Osteocyte (in vitro differentiated cells): ENCODE data around the gene SDR39U1. TPM values are rescaled to one million over a fixed set of nuclear protein-coding genes. Genes with fewer than 3 reads are reported as not detected.

Source experiments
- DNase-seq: peaks from one replicate; pipeline ENCODE4 v3.0.0; 2021; ENCODE audit warnings: mixed read lengths; ENCODE audit not compliant: unreplicated experiment; ENCODE audit errors: extremely low spot score
- H3K27ac Mint-ChIP-seq: one replicate; pipeline ENCODE4 v1.8.0; 2021; ENCODE audit warnings: mild to moderate bottlenecking, mixed read lengths; ENCODE audit not compliant: unreplicated experiment
- H3K27me3 Mint-ChIP-seq: one replicate; pipeline ENCODE4 v1.8.0; 2021; ENCODE audit warnings: mixed read lengths; ENCODE audit not compliant: unreplicated experiment
- H3K36me3 Mint-ChIP-seq: one replicate; pipeline ENCODE4 v1.8.0; 2021; ENCODE audit warnings: mixed read lengths; ENCODE audit not compliant: unreplicated experiment
- H3K4me1 Mint-ChIP-seq: one replicate; pipeline ENCODE4 v1.8.0; 2021; ENCODE audit warnings: mixed read lengths; ENCODE audit not compliant: unreplicated experiment
- H3K4me3 Mint-ChIP-seq: one replicate; pipeline ENCODE4 v1.8.0; 2021; ENCODE audit warnings: mild to moderate bottlenecking, moderate library complexity, mixed read lengths; ENCODE audit not compliant: unreplicated experiment
- H3K9me3 Mint-ChIP-seq: one replicate; pipeline ENCODE4 v1.8.0; 2021; ENCODE audit warnings: mixed read lengths; ENCODE audit not compliant: unreplicated experiment
- CTCF ChIP-seq: fragments of 200-600 bp; sonication (generic); IDR thresholded peaks from 2 replicates; pipeline ENCODE4 v1.5.0; 2021; ENCODE audit warnings: antibody characterized with exemption, mild to moderate bottlenecking, moderate library complexity
- total RNA-seq: library from RNA; stranded (reverse); gene quantifications from 2 replicates; pipeline ENCODE4 v1.2.1, GENCODE V29; 2021

SDR39U1 gene
- total RNA-seq, 1 donor from 2014 or later, result 53.9 TPM

- Mint-ChIP-seq H3K27me3 (no peaks in the 10 kb centered on the region), H3K36me3 (peaks cover 32% of the 10 kb centered on the region), H3K4me1 (peaks cover 35% of the 10 kb centered on the region), H3K4me3 (peak overlapping the region; percentile 89), H3K27ac (peak overlapping the region; percentile 34), H3K9me3 (no peaks in the 10 kb centered on the region)
- TF ChIP-seq CTCF, result no peak
- DNase-seq, result no peak
These were observed 1.8 kb downstream of the SDR39U1 start for GRCh38 chr14:24440606-24441399.

GRCh38 chr14:24439830-24440605, 2.6 kb downstream of the SDR39U1 start:
- TF ChIP-seq CTCF, result no peak
- H3K9me3 Mint-ChIP-seq, result no peaks in the 10 kb centered on the region
- no peak overlapping the region for H3K27ac Mint-ChIP-seq
- H3K4me3 Mint-ChIP-seq, result no peak overlapping the region
- no peak for DNase-seq
- H3K36me3 Mint-ChIP-seq, result peaks cover 28% of the 10 kb centered on the region
- peaks cover 42% of the 10 kb centered on the region for H3K4me1 Mint-ChIP-seq
- no peaks in the 10 kb centered on the region for H3K27me3 Mint-ChIP-seq

- peaks cover 42% of the 10 kb centered on the region for H3K4me1 Mint-ChIP-seq
- H3K27me3 Mint-ChIP-seq, result no peaks in the 10 kb centered on the region
- no peak overlapping the region for H3K4me3 Mint-ChIP-seq
- peaks cover 28% of the 10 kb centered on the region for H3K36me3 Mint-ChIP-seq
- no peak for DNase-seq
- H3K9me3 Mint-ChIP-seq, result no peaks in the 10 kb centered on the region
- TF ChIP-seq CTCF, result no peak
- no peak overlapping the region for H3K27ac Mint-ChIP-seq
These were observed 3.3 kb downstream of the SDR39U1 start for GRCh38 chr14:24439257-24439656.

GRCh38 chr14:24438223-24439097, 4.1 kb downstream of the SDR39U1 start:
- no peaks in the 10 kb centered on the region for H3K27me3 Mint-ChIP-seq
- H3K27ac Mint-ChIP-seq, result peak overlapping the region; percentile 34
- H3K9me3 Mint-ChIP-seq, result no peaks in the 10 kb centered on the region
- no peak for TF ChIP-seq CTCF
- peaks cover 31% of the 10 kb centered on the region for H3K36me3 Mint-ChIP-seq
- H3K4me3 Mint-ChIP-seq, result no peak overlapping the region
- no peak for DNase-seq
- peaks cover 40% of the 10 kb centered on the region for H3K4me1 Mint-ChIP-seq
